ENCODE data around the gene CROT.

Gene CROT

DNA sequence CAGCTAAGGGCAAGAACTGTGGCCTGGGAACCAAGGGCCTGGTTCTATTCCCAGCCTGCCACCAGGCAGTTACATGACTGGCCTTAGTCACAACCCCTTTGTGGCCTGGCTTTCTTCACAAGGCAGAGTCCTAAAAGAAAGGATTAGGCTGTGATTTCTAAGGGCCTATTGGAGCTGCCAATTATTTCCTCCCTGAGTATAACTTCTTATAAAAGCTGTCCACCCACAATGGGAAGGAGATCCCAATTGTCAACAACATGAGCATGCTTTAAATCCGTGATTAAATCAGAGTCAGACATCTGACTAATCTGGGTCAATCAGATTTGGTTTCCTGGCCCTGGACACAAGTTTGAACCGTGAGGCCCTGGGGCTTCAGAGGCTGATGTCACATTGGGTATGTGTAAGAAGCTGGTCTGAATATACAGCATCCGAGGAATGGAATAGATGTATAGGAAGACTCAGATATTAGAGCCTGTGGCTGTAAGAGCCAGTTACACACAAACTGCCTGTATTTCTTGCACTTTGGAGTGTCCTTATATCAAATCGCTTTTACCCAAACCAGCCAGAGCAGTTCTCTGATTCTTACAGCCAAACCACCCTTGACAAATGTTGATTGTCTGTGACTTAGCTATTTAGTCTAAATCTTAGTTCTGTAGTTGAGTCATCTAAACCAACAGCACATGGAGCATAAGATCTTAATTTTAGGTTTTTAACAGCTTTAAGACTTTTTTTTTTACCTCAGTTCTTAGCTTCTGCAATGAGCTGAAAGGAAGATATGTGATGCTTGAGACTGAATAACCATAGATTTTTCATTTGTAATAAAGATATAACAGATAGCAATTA lies 68.7 kb downstream of the CROT start:
- DNase-seq (ENCODE audit: low read depth in 2 of 2), result no peak

DNA sequence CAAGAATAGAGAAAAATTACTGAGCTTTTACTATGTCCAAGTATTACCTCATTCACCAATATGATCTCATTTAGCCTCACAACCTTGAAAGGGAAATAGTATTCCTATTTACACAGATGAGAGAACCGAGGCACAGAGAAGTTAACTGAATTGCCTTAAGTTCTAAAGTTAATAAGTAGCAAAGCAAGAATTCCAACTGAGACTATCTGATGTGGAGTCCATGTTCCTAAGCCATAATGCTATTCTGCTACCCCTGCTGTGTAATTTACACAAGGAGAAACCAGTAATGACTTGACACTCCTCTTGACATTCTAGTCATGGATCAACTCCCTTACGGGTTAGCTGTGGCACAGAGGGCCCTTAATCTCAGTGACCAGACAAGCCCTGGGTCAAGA lies 69.3 kb downstream of the CROT start:
- no peak for DNase-seq (ENCODE audit: low read depth in 2 of 2)

DNA sequence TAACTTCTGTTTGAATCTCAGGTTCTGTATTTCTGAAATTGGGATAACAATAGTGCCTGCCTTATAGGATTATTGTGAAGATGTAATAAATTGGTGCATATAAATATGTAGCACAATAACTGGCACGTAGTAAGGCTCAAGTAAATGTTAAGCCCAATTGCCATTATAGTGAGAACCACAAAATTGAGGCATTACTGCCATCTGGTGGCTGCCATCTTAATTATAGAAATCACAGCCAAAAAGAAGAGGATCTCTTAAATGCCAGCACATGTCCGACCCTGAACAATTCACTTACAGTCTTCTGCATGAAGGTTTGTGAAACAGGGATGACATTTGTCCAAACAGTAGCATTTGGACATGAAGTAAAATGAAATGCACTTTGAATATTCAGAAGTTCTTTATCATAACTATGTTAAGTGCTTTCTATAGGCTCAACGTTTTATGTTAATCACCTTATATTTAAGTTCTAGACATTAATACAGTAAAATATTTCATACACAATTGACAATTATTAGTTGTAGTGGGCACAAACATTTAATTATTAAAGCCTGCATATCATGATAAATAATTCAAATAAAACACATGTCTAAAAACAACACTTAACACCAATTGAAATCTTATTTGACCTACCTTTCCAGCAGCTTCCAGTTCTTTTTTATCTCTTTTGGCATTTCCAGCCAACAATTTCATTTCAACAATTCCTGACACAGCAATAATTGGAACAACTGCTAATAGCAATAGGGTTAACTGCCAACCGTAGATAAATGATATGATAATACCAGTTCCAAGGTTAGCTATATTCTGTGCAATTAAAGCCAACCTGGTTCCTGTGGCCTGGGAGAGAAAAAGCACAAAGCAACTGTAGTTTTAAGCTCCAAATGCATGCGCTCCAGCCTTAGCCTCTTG lies 71.5 kb downstream of the CROT start:
- DNase-seq (ENCODE audit: low read depth in 2 of 2), result peak; percentile 22 to 61

DNA sequence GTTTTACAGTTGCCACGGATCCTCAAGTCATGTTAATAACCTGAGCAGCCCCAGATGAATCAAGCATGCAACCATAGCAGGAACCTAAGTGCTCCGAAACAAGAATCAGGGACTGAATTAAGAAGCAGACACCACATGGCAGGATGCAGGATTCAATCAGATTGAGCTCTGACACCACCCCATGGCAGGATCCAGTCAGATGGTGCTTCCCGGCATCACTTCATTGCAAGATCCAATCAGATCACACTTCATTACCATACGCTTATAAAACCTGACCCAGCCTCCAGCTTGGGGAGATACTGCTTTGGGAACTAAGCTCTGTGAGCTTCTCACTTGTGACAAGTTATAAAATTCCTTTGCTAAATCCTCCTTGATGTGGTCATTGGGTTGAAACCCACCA lies 74.7 kb downstream of the CROT start:
- no peak for DNase-seq (ENCODE audit: low read depth in 2 of 2)

DNA sequence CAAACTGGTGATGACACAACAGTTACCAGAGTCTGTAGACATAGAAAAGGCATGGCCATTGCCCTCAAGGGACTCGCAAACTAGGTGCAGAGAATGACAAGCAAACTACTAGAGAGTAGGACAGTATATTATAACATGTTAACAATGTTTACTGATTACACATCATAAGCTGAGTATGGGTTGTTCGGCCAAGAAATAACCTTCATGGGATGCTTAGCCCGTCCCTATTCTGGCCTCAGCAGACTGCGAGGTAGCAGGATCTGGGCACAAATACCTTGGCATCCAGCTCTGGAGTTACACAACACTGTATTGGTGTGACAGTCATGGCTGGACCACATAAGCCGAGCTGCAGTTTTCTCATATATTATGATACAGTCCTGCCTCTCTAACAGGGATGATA lies 78.6 kb downstream of the CROT start:
- DNase-seq (ENCODE audit: low read depth in 2 of 2), result no peak

DNA sequence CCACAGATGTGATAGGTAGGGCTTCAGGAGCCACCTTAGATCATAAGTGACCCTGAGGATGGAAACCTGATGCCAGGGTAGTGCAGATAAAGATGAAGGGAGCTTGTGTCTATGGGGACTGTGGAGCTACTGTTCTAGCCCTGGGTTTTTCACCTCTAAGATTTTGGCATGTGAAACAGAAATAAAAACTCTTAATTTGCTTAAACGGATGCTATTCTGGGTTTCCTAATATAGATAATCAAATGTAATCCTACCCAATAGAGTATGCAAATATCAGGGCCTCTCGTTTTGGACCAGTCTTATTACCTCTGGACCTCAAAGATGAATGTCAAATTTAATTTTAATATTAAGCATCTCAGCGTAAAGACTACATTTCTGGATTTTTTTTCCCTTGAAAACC lies 80.7 kb downstream of the CROT start:
- DNase-seq (ENCODE audit: low read depth in 2 of 2), result no peak

DNA sequence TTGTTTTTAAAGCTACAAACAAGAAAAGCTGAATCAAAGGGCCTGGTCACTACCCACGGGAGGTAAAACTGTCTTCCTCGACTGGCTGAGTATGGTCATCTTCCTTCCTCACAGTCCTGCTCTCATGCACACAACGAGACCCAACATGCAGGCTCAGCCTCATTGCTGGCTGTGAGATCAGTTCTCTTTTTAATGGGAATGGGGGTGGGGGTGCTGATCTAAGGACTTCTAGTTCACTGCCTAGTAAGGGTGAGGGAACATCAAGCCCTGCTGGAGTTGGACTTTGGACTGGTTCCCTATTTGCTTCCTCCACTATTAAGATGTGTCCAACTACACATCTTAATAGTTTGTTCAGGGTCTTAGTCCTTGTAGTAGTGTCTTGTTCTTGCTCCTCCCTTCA lies 81.8 kb downstream of the CROT start:
- DNase-seq (ENCODE audit: low read depth in 2 of 2), result no peak

DNA sequence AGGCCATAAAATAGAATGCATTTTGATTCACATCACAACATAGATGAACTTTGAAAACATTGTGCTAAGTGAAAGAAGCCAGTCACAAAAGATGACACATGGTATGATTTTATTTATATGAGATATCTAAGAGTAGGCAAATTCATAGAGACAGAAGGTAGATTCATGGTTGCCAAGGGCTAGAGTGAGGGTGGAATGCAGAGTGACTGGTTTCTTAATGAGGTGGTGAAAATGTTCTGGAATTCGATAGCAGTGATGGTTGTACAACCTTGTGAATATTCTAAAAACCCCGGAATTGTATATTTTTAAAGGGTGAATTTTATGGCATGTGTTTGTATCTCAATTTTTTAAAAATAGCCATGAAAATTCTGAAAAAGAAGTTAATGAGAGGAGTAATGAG lies 87.1 kb downstream of the CROT start:
- no peak for DNase-seq (ENCODE audit: low read depth in 2 of 2)

DNA sequence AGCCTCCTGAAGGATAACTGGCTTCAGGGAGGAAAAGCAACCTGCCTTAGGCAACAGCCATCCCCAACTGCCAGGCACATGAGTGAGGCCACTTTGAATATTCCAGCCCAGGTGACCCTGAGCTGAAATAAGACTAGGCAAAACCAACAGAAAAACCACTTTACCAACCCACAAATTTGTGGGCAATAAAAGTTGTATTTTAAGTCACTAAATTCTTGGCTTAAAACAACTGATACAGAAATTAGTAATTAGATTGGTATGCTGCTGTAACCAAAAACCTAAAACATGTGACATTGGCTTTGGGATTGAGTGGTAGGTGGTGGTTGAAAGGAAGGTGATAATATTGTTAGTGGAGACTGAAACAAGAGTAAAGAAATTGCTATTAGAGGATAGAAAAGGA lies 90.1 kb downstream of the CROT start:
- DNase-seq (ENCODE audit: low read depth in 2 of 2), result no peak

DNA sequence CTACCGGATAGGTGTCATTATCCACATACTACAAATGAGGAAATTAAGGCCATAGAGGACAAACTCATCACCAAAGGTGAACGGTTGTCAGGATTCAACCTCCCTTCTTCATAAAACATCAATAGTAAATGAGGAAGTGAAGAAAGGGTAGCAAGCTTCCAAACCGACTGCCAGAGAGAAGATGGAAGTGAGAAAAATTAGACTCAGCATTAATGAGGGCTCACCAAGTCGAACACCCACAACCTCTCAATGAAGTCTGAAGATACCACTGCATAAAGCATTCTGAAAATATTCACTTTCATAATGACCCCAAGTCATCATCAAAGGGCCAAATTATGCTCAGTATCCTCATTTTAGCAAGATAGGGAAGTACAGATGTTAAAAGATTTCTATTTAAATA lies 100.4 kb downstream of the CROT start:
- no peak for DNase-seq (ENCODE audit: low read depth in 2 of 2)

DNA sequence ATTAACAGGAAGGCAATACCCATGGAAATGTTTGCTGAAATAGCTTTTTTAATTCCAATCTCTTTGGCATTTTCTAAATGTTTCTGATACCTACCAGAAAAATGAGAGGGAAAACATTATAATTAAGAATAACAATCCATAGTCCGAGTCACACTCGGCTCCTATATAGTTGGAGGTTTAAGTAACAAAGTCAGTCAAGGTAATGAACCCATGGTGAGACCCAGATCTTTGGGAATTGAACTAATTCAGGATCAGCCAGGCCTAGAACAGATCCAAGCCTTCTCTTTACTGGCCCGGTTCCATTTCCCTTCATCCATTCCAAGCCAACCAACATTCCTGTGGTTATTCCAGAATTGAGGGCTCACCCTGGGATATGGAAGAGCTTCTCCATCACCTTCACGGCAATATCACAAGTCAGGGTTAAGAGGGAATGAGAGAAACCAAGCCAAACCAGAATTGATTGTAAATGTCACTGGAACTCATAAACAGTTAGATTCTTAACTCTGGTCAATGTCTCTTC lies 101.7 kb downstream of the CROT start:
- DNase-seq (ENCODE audit: low read depth in 2 of 2), result no peak

DNA sequence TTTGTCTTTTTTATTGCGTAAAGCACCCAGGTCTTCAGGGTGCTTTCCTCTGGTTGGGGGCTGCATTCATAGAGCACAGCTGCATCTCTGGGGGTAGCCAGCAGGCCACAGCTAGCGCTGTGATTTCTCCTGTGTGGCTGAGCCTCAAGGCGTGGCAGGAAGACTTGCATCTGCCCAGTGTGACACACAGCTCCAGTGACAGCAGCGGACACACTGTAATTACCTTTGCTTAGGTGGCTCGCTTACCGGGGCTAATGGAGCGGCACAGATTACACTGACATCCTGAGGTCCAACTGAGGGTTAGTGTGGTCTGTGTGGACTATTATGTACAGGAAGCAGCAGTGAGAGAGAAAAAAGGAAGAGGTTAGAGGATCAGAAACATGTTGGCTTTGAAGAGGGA lies 102.9 kb downstream of the CROT start:
- DNase-seq (ENCODE audit: low read depth in 2 of 2), result no peak

Data from stimulated activated CD4-positive, alpha-beta T cell treated with anti-CD3 and anti-CD28 coated beads, Interleukin-15, amount 100 ng/mL, for 48 hours (primary cell).